OCI-LY3 (cell line): ENCODE data around the gene KRTAP4-1.
"Not testable (repeated sequence)": the region's sequence is repeated elsewhere in the genome, so short reads cannot be mapped to it uniquely, and the experiment has no call there.

ENCODE experiments used
- H2AFZ ChIP-seq: fragments of 200-600, 300-600 bp; shearing (Covaris generic); 2 replicates; pipeline ENCODE4 v1.6.0; 2014; ENCODE audit warnings: antibody characterized with exemption, low read depth, low read length
- H3K27ac ChIP-seq: fragments of 200-600, 300-600 bp; sonication (generic); 2 replicates; pipeline ENCODE4 v1.5.1; 2014; ENCODE audit warnings: mild to moderate bottlenecking, low read length, moderate library complexity, mixed read lengths
- H3K27me3 ChIP-seq: fragments of 200-600, 300-600 bp; sonication (generic); 2 replicates; pipeline ENCODE4 v1.6.1; 2014; ENCODE audit warnings: low read depth, low read length, mixed read lengths
- H3K36me3 ChIP-seq: fragments of 200-600, 300-600 bp; sonication (generic); replicated peaks from 2 replicates; pipeline ENCODE3; 2014; ENCODE audit warnings: low read depth, low read length, mixed read lengths
- H3K4me1 ChIP-seq: fragments of 300-600, 200-600 bp; sonication (generic); 2 replicates; pipeline ENCODE4 v1.6.1; 2014; ENCODE audit warnings: low read length, mixed read lengths
- H3K4me2 ChIP-seq: fragments of 200-600, 300-600 bp; sonication (generic); 2 replicates; pipeline ENCODE4 v1.6.1; 2014; ENCODE audit warnings: low read length, mixed read lengths
- H3K4me3 ChIP-seq: fragments of 300-600, 200-600 bp; sonication (generic); 2 replicates; pipeline ENCODE4 v1.5.1; 2014; ENCODE audit warnings: antibody characterized with exemption, mild to moderate bottlenecking, low read length, moderate library complexity
- H3K79me2 ChIP-seq: fragments of 300-600, 200-600 bp; shearing (Covaris generic); 2 replicates; pipeline ENCODE4 v1.6.1; 2014; ENCODE audit warnings: mild to moderate bottlenecking, low read length, mixed read lengths
- H3K9ac ChIP-seq: fragments of 300-600, 200-600 bp; shearing (Covaris generic); 2 replicates; pipeline ENCODE4 v1.6.0; 2014; ENCODE audit warnings: mild to moderate bottlenecking, low read length, moderate library complexity
- H3K9me3 ChIP-seq: fragments of 200-600, 300-600 bp; shearing (Covaris generic); 2 replicates; pipeline ENCODE4 v1.6.1; 2014; ENCODE audit warnings: low read length, mixed read lengths; ENCODE audit not compliant: insufficient read depth
- H4K20me1 ChIP-seq: fragments of 200-600, 300-600 bp; sonication (generic); 2 replicates; pipeline ENCODE4 v1.6.1; 2016; ENCODE audit warnings: low read length, mixed read lengths; ENCODE audit not compliant: insufficient read depth
- EZH2phosphoT487 ChIP-seq: fragments of 200-600 bp; shearing (Covaris generic); IDR thresholded peaks from 2 replicates; pipeline ENCODE4 v1.6.1; 2018; ENCODE audit warnings: antibody characterized with exemption, mixed run types, low read depth
- TF ChIP-seq, protein P1 (sequence below): fragments of 200-600, 300-600 bp; sonication (generic); IDR thresholded peaks from 2 replicates; pipeline ENCODE4 v1.5.1; 2014; ENCODE audit warnings: antibody characterized with exemption, low read length, low read depth

Gene KRTAP4-1

DNA sequence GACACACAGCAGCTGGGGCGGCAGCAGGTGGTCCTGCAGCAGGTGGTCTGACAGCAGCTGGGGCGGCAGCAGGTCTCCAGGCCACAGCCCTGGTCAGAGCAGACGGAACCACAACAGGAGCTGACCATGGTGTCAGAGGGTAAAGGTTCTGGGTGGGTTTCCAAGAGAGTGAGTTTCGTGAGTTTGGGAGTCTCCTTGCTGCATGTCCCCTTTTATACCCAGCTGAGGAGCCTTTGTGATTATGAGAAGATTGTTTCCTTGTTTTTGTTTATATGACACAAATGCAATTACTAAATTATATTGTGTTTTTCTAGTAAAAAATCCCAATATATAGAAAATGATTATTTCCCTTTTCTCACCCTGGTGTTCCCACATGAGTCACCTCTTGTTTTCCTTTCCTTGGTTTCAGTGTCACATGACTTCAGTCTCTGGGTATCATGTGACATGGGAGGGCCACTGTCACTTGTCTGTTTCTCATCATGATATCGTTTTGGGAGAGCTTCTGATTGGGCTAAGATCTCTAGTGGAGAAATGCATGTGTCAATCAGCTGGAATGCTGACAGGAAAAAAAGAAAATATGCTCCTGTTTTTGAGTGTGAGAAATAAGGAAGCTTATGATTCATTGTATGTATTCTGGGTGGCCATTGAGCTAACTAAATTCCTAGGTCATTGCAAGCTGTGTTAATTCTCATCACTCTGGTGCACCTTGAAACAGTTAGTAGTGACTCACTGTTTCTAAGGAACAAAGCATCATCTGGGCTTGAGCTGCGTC, 44.2 kb downstream of the KRTAP4-1 start, which contains the start of gene KRTAP4-6:
Gene KRTAP4-6, minus strand, starts transcription at position 185 of the 772 bp plus-strand sequence. Its CDS starts 57 bp downstream, at position 128.
- Histone ChIP-seq H3K4me3 (no peak within 1 kb of the TSS), H3K79me2 (no peaks in the 10 kb centered on the region), H2AFZ (no peak within 1 kb of the TSS), H3K4me1 (no peaks in the 10 kb centered on the region), H4K20me1 (no peaks in the 10 kb centered on the region), H3K36me3 (no peaks in the 10 kb centered on the region), H3K27me3 (no peaks in the 10 kb centered on the region), H3K9me3 (no peaks in the 10 kb centered on the region), H3K4me2 (no peak within 1 kb of the TSS), H3K9ac (no peak within 1 kb of the TSS), H3K27ac (no peak within 1 kb of the TSS)
- TF ChIP-seq EZH2phosphoT487, result no peak
- TF ChIP-seq, protein P1, sequence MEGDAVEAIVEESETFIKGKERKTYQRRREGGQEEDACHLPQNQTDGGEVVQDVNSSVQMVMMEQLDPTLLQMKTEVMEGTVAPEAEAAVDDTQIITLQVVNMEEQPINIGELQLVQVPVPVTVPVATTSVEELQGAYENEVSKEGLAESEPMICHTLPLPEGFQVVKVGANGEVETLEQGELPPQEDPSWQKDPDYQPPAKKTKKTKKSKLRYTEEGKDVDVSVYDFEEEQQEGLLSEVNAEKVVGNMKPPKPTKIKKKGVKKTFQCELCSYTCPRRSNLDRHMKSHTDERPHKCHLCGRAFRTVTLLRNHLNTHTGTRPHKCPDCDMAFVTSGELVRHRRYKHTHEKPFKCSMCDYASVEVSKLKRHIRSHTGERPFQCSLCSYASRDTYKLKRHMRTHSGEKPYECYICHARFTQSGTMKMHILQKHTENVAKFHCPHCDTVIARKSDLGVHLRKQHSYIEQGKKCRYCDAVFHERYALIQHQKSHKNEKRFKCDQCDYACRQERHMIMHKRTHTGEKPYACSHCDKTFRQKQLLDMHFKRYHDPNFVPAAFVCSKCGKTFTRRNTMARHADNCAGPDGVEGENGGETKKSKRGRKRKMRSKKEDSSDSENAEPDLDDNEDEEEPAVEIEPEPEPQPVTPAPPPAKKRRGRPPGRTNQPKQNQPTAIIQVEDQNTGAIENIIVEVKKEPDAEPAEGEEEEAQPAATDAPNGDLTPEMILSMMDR, result no peak

DNA sequence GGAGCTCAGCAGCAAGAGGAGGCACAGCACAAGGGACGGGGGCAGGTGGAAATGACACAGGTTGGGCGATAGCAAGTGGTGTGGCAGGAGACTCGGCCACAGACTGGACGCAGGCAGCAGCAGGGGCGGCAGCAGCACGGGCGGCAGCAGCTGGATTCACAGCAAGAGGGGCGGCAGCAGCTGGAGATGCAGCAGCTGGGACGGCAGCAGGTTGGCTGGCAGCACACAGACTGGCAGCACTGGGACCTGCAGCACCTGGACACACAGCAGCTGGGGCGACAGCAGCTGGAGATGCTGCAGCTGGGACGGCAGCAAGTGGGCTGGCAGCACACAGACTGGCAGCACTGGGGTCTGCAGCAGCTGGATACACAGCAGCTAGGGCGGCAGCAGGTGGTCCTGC, 44.8 kb downstream of the KRTAP4-1 start:
- not testable (repeated sequence) for H3K4me1 ChIP-seq, H3K9me3 ChIP-seq, H3K27me3 ChIP-seq, H4K20me1 ChIP-seq, H3K27ac ChIP-seq, H3K79me2 ChIP-seq, H3K4me2 ChIP-seq, H3K4me3 ChIP-seq, H2AFZ ChIP-seq, H3K9ac ChIP-seq, H3K36me3 ChIP-seq
